GM21526 (cell line): ENCODE data around the gene SMC4.

Experiments
- ATAC-seq: cut with Tn5 transposase; IDR thresholded peaks from one replicate; pipeline ENCODE4 v1.9.1; 2021; ENCODE audit warnings: moderate library complexity; ENCODE audit not compliant: unreplicated experiment, low FRiP score

Gene SMC4

DNA sequence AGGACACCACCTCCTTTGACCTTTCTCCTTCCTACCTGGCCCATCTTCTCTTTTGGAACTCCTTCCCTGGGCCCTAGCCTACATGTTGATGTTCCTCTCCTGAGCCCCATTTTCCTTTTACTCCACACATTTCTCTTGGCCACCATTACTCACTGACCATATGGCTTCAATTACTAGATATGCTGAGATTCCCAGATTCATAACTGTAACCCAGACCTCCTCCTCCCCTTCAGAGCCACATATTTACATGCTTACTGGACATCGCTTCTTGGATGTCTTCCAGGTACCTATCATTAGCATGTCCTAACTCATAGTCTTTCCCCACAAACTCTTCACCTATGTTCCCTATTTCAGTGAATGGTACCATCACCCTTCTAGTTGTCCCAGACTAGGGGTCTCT, 74.5 kb downstream of the SMC4 start:
- ATAC-seq, result no peak

DNA sequence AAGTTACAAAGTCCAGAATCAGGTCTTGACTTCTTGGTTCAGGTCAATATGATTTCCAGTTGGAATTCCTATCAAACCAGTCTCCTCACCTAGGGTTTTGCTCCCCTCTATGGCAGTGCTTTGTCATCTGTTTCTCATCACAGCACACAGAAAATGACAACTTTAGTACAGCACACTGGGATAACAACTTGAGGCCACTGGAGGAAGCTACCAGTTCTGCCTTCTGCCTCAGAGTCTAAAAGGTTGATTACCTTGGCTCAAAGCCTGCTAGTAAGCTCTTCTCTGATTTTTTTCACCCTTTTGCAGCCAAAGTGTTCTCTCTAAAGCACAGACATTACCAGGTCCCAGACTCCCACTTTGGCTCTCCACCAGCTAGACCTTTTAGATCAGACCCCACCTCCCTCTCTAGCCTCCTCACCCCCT, 75.0 kb downstream of the SMC4 start:
- ATAC-seq, result no peak

DNA sequence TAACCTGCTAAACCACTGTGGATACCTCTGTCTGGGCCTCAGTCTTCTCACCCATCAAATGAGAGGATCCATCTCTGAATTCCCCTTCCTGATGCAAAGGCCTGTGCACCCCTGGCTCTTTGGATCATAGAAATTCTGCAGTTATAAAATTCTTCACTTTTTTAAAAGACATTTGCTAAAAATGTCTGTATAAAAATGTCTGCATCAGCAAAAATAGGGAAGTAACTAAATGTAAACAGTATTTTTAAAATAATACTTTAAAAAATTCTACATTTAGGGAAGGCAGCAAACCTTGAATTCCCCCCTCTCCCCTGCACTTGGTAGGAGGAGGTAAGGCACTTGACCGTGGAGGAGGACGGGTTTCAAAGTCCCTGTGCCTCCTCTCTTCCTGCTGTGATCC, 75.7 kb downstream of the SMC4 start:
- ATAC-seq, result no peak

DNA sequence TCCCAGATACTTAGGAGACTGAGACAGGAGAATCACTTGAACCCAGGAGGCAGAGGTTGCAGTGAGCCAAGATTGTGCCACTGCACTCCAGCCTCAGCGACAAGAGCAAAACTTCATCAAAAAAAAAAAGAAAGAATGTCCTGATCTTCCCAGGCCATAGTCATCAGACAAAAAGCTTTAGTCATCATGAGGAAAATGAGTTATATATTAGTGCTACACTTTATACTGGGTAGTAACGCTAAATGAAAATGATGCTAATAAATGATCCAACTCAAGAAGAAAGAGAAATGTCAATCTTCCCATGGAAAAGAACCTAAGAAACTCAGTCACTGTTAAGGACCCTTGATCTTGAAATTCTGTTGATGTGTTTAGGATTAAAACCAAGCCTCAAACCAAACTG, 76.4 kb downstream of the SMC4 start:
- no peak for ATAC-seq

DNA sequence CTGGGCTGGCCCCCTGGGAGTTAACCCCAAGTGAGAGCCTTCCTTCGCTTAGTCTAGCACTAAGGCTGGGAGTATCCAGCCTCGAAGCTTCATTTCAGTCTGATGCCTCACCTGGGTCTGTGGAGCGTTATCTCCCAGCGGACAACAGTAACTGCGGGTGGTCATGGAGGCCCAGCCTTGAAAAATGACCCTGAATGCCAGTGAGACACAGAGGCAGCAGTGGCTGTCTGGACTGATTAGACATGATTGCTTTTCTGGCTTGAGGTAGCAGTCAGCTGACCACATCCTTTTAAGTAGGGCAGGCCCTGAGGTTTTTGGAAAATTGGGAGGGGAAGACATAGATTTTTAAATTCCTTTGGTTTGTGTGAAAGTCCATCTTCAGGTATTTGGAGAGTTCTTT, 78.3 kb downstream of the SMC4 start:
- ATAC-seq, result no peak

DNA sequence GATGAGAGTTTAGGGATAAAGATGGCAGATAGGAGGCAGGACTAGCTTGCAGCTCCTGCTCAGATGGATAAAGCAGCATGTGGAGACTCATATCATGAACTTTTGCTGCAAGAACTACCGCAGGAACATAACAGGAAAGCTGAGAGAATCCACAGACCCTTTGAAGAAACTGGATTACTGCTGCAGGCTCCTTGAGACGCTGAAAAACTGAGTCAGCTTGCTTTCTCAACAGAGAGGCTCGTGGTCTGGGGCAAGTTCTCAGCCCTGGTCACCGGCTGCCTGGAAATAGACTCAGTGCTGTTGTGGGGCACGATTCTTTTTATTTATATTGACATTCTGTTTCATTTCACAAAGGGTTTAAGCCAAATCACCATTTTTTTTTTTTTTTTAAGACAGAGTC, 78.9 kb downstream of the SMC4 start:
- ATAC-seq, result no peak

DNA sequence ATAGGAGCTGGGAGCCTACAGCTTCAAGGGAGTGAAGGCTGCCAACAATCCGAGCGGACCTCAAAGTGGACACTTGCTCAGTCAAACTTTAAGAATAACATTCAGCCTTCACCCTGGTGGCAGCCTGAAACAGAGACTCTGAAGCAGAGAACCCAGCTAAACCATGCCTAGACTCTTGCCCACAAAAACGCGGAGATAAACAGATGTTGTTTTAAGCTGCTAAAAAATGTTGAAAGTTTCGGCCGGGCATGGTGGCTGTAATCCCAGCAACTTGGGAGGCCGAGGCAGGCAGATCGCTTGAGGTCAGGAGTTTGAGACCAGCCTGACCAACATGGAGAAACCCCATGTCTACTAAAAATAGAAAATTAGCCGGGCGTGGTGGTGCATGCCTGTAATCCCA, 79.9 kb downstream of the SMC4 start:
- ATAC-seq, result no peak

DNA sequence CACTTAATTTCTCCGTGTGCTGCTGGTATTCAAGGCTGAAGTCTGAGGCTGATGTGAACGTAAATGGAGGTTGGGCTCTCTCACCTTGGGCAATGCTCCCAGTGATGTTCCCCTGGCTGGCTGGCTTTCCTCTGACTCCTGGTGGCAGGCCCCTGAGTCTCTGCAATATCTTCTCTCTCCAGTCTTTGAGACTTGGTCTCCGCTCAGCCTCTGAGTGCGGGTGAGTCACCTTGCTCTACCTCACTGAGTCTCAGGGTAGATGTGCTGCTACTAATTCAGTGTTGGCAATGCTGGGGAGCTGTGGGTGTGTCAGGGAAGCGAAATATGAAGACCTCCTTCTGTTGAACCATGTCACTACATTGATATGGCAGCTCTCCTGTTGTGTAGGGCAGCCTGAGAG, 81.5 kb downstream of the SMC4 start:
- ATAC-seq, result no peak

DNA sequence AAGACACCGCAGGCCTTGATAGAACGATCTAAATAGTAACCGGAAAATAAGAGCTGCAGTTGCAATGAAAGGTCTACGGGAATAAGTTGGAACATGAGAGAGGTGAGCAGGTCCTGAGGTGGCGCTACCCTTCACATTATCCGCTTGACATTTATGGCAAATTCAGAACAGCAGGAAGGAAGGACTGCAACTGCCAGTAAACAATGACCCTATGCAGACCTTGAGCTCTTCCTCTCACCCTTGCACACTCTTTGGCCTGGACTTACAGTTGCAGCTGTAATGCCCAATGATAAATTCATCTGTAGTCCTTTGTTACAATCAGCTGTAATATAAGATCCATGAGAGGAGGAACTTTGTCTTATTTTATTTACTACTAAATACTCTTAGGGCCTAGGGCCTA, 82.4 kb downstream of the SMC4 start:
- no peak for ATAC-seq

DNA sequence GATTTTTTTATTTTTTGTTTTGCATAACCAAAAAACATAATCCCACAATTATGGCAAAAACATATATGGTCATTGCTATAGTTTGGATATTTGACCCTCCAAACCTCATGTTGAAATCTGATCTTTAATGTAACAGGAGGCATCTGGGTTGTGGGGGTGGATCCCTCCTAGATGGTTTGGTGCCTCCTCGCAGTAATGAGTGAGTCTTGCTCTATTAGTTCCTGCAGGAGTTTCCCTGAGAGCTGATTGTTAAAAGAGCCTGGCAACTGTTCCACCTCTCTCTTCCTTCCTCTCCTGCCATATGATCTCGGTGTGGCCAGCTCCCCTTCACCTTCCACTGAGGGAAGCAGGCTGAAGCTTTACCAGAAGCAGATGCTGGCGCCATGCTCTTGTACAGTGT, 83.3 kb downstream of the SMC4 start:
- ATAC-seq, result no peak
